IMR-90 (cell line): Measurements from ENCODE around the gene TOE1. TPM values are rescaled to one million over a fixed set of nuclear protein-coding genes. Genes with fewer than 3 reads are reported as not detected.

ENCODE experiments used
- ATAC-seq: fragments of 200-7000 bp; cut with Tn5 transposase; 2 replicates; pipeline ENCODE4 v1.9.1; 2020; ENCODE audit warnings: low read depth, mild to moderate bottlenecking, moderate library complexity
- BruUV-seq: library from RNA; stranded (reverse); fragments of 400-500 nt; replicated peaks from 2 replicates; lab custom pipeline; 2021; lab: Mats Ljungman, UMichigan
- CTCF ChIA-PET: fragments of 300-600 bp; formaldehyde crosslinking; extraction: SDS; loops from one replicate; lab custom pipeline; 2021; ENCODE audit warnings: antibody characterized with exemption; lab: Yijun Ruan, JAX
- POLR2A ChIA-PET: fragments of 300-600 bp; sonication (Branson Sonifier 250); formaldehyde crosslinking; loops from one replicate; lab custom pipeline; 2022; ENCODE audit warnings: antibody characterized with exemption; ENCODE audit not compliant: unreplicated experiment; lab: Charles Lee
- DNase-seq: peaks from one replicate; pipeline ENCODE4 v3.0.0; 2013
- H2AFZ ChIP-seq: replicated peaks from 2 replicates; pipeline ENCODE3; 2013; ENCODE audit warnings: low read length, mild to moderate bottlenecking; ENCODE audit not compliant: poor library complexity
- H2AK5ac ChIP-seq: 2 replicates; pipeline ENCODE4 v1.6.1; 2013; ENCODE audit warnings: low read depth, low read length, inconsistent platforms
- H2AK9ac ChIP-seq: replicated peaks from 2 replicates; pipeline ENCODE3; 2013; ENCODE audit warnings: mild to moderate bottlenecking, low read depth, low read length, moderate library complexity; ENCODE audit not compliant: poor library complexity
- H2BK120ac ChIP-seq: 2 replicates; pipeline ENCODE4 v1.6.1; 2013; ENCODE audit warnings: low read depth, low read length, inconsistent platforms
- H2BK15ac ChIP-seq: 3 replicates; pipeline ENCODE4 v1.6.1; 2013; ENCODE audit warnings: low read depth, low read length, inconsistent platforms
- H2BK20ac ChIP-seq: 2 replicates; pipeline ENCODE4 v1.6.1; 2013; ENCODE audit warnings: low read depth, mild to moderate bottlenecking, inconsistent platforms, low read length, moderate library complexity
- H2BK5ac ChIP-seq: 2 replicates; pipeline ENCODE4 v1.6.1; 2013; ENCODE audit warnings: mild to moderate bottlenecking, low read depth, low read length, inconsistent platforms; ENCODE audit not compliant: poor library complexity, severe bottlenecking
- H3K14ac ChIP-seq: replicated peaks from 2 replicates; pipeline ENCODE4 v1.6.1; 2013; ENCODE audit warnings: low read depth, low read length, inconsistent platforms
- H3K18ac ChIP-seq: 2 replicates; pipeline ENCODE4 v1.6.1; 2013; ENCODE audit warnings: low read depth, low read length, control low read depth
- H3K23ac ChIP-seq: 2 replicates; pipeline ENCODE4 v1.6.1; 2013; ENCODE audit warnings: low read depth, low read length, inconsistent platforms
- H3K27ac ChIP-seq: 2 replicates; pipeline ENCODE4 v1.5.1; 2013; ENCODE audit warnings: mild to moderate bottlenecking, control low read depth, low read length; ENCODE audit not compliant: insufficient read depth
- H3K27me3 ChIP-seq: 2 replicates; pipeline ENCODE4 v1.6.1; 2013; ENCODE audit warnings: low read length; ENCODE audit not compliant: control insufficient read depth, insufficient read depth
- H3K36me3 ChIP-seq: 2 replicates; pipeline ENCODE4 v1.6.1; 2013; ENCODE audit warnings: low read length, mixed read lengths; ENCODE audit not compliant: control insufficient read depth, insufficient read depth
- H3K4ac ChIP-seq: 2 replicates; pipeline ENCODE4 v1.6.1; 2013; ENCODE audit warnings: low read depth, low read length, inconsistent platforms
- H3K4me1 ChIP-seq: 2 replicates; pipeline ENCODE4 v1.6.1; 2013; ENCODE audit warnings: low read length, mixed read lengths; ENCODE audit not compliant: control insufficient read depth, insufficient read depth
- H3K4me2 ChIP-seq: 2 replicates; pipeline ENCODE4 v1.6.1; 2013; ENCODE audit warnings: low read depth, mild to moderate bottlenecking, control low read depth, low read length, moderate library complexity
- H3K4me3 ChIP-seq: 2 replicates; pipeline ENCODE4 v1.5.1; 2013; ENCODE audit warnings: low read depth, mild to moderate bottlenecking, control low read depth, low read length, moderate library complexity; ENCODE audit not compliant: insufficient read depth
- H3K56ac ChIP-seq: 2 replicates; pipeline ENCODE4 v1.6.1; 2013; ENCODE audit warnings: low read length, inconsistent platforms; ENCODE audit not compliant: insufficient read depth; ENCODE audit errors: extremely low read depth
- H3K79me1 ChIP-seq, 2 experiments: 2 replicates each; pipeline ENCODE4 v1.6.1; 2013; ENCODE audit warnings: low read length in 2 of 2, inconsistent platforms in 1 of 2, low read depth in 1 of 2
- H3K9ac ChIP-seq: 2 replicates; pipeline ENCODE4 v1.6.1; 2013; ENCODE audit warnings: low read depth, low read length, control low read depth
- H3K9me1 ChIP-seq: 2 replicates; pipeline ENCODE4 v1.6.1; 2013; ENCODE audit warnings: low read length, inconsistent platforms; ENCODE audit not compliant: insufficient read depth
- H3K9me3 ChIP-seq: 2 replicates; pipeline ENCODE4 v1.6.1; 2013; ENCODE audit warnings: low read length; ENCODE audit not compliant: control insufficient read depth, insufficient read depth
- H4K20me1 ChIP-seq: 2 replicates; pipeline ENCODE4 v1.6.1; 2013; ENCODE audit warnings: low read length, inconsistent platforms; ENCODE audit not compliant: insufficient read depth
- H4K5ac ChIP-seq: 2 replicates; pipeline ENCODE4 v1.6.1; 2013; ENCODE audit warnings: mild to moderate bottlenecking, low read depth, low read length, control low read depth
- H4K8ac ChIP-seq, 2 experiments: 2 replicates each; pipeline ENCODE4 v1.6.1; 2013; ENCODE audit warnings: low read depth in 2 of 2, low read length in 2 of 2, control low read depth in 1 of 2, inconsistent platforms in 1 of 2
- H4K91ac ChIP-seq: 2 replicates; pipeline ENCODE4 v1.6.1; 2013; ENCODE audit warnings: low read depth, low read length, inconsistent platforms; ENCODE audit not compliant: insufficient read depth
- BHLHE40 ChIP-seq: fragments of 150-350 bp; IDR thresholded peaks from 2 replicates; pipeline ENCODE4 v1.6.1; 2016; ENCODE audit warnings: mild to moderate bottlenecking, low read depth, low read length
- CEBPB ChIP-seq: IDR thresholded peaks from 2 replicates; pipeline ENCODE4 v1.6.1; 2012; ENCODE audit warnings: low read depth, low read length, improper control_type of control experiment
- CHD1 ChIP-seq: IDR thresholded peaks from 2 replicates; pipeline ENCODE4 v1.6.1; 2012; ENCODE audit warnings: low read depth, low read length, improper control_type of control experiment
- CTCF ChIP-seq: conservative IDR thresholded peaks from 2 replicates; pipeline ENCODE4 v1.5.1; 2012; ENCODE audit warnings: mild to moderate bottlenecking, low read depth, low read length, improper control_type of control experiment
- FOS ChIP-seq: fragments of 150-350 bp; IDR thresholded peaks from 2 replicates; pipeline ENCODE4 v1.6.1; 2016; ENCODE audit warnings: low read depth, low read length
- MAFK ChIP-seq: IDR thresholded peaks from 2 replicates; pipeline ENCODE4 v1.6.1; 2012; ENCODE audit warnings: low read depth, low read length, improper control_type of control experiment
- MAZ ChIP-seq: IDR thresholded peaks from 2 replicates; pipeline ENCODE4 v1.6.1; 2012; ENCODE audit warnings: low read depth, mild to moderate bottlenecking, low read length, improper control_type of control experiment, moderate library complexity, borderline replicate concordance
- MXI1 ChIP-seq: IDR thresholded peaks from 2 replicates; pipeline ENCODE4 v1.6.1; 2012; ENCODE audit warnings: low read depth, mild to moderate bottlenecking, low read length, moderate library complexity, borderline replicate concordance
- NFE2L2 ChIP-seq: fragments of 150-350 bp; IDR thresholded peaks from 2 replicates; pipeline ENCODE4 v1.6.1; 2016; ENCODE audit warnings: low read depth, mild to moderate bottlenecking, low read length
- POLR2A ChIP-seq: IDR thresholded peaks from 2 replicates; pipeline ENCODE4 v1.6.1; 2012; ENCODE audit warnings: mild to moderate bottlenecking, low read depth, low read length
- RAD21 ChIP-seq: IDR thresholded peaks from 2 replicates; pipeline ENCODE4 v1.6.1; 2012; ENCODE audit warnings: low read length, improper control_type of control experiment
- RFX5 ChIP-seq: IDR thresholded peaks from 2 replicates; pipeline ENCODE4 v1.8.0; 2012; ENCODE audit warnings: low read depth, mild to moderate bottlenecking, low read length, moderate library complexity
- SMC3 ChIP-seq: fragments of 150-350 bp; IDR thresholded peaks from 2 replicates; pipeline ENCODE4 v1.6.1; 2016; ENCODE audit warnings: low read depth, mild to moderate bottlenecking, antibody characterized with exemption, low read length, moderate library complexity
- USF2 ChIP-seq: fragments of 150-350 bp; IDR thresholded peaks from 2 replicates; pipeline ENCODE4 v1.6.1; 2017; ENCODE audit warnings: mild to moderate bottlenecking, antibody characterized with exemption, low read length, low read depth
- WGBS, 2 experiments: methylation state at CpG; one replicate each; pipeline versions ENCODE4 v1.1.5 to v1.1.7; 2013; ENCODE audit warnings: missing lambda C conversion rate in 2 of 2; ENCODE audit not compliant: insufficient read length in 1 of 2; ENCODE audit errors: extremely low coverage in 2 of 2; 5-methylcytosine and 5-hydroxymethylcytosine counted together
- dilution Hi-C: fragments of 300-500 bp; cut with HindIII; formaldehyde crosslinking; loops from one replicate; pipeline ENCODE4 v1.14.3; 2018; ENCODE audit warnings: low sequenced_read_pairs; ENCODE audit not compliant: unreplicated experiment
- in situ Hi-C: fragments of 300-500 bp; cut with MboI; formaldehyde crosslinking; loops from 3 replicates; pipeline ENCODE4 v1.14.3; 2019; ENCODE audit warnings: low sequenced_read_pairs, inconsistent platforms, mixed read lengths
- intact Hi-C: fragments of 100-400 bp; cut with micrococcal nuclease; formaldehyde crosslinking; loops from 2 replicates; pipeline ENCODE4 v1.10.0; 2022
- polyA plus RNA-seq, 3 experiments: library from polyadenylated mRNA; depleted of rRNA; stranded (reverse); fragments of >200 nt; gene quantifications; 2 replicates each; pipeline ENCODE4 v1.2.3, GENCODE V29; 2012; ENCODE audit warnings: low replicate concordance in 1 of 3
- total RNA-seq: library from RNA; depleted of rRNA; stranded (reverse); fragments of >200 nt; gene quantifications from 2 replicates; pipeline ENCODE4 v1.2.3, GENCODE V29; 2012
- TF ChIP-seq, protein P1 (sequence below): fragments of 150-350 bp; IDR thresholded peaks from 2 replicates; pipeline ENCODE4 v1.6.1; 2016; ENCODE audit warnings: low read depth, mild to moderate bottlenecking, low read length, moderate library complexity, borderline replicate concordance

Gene TOE1
- total and polyA plus RNA-seq, 2 of the 4 experiments (the other 2 are of a cell fraction): 15.5 to 18.6 TPM

DNA sequence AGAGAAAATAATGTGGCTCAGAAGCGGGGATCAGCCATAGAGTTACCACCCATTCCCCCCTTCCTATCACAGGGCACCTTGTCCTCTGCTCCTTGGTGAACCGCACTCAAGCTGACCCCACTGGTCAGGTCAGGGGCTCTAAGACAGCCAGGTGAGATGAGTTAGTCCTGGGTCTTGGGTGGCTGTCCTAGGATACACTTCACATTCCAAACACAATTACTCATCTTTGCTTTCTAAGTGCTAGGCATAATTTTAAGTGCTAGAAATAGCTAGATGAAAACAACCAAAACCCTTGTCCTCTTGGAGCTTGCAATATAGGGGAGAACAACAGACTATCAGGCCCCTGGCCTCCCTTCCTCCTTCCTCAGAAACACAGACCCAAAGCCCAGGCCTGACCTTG lies 8.1 kb downstream of the TOE1 start:
- Histone ChIP-seq H4K91ac (no peak overlapping the region), H3K36me3 (peaks cover 18% of the 10 kb centered on the region), H2AK9ac (no peak overlapping the region), H2AFZ (no peak overlapping the region), H3K56ac (no peak overlapping the region), H4K5ac (no peak overlapping the region), H2BK15ac (no peak overlapping the region), H3K4me1 (peaks cover 14% of the 10 kb centered on the region), H4K8ac (peak overlapping the region in 1 of 2 experiments; percentile 13; a peak in 1 of 4 replicates), H3K23ac (peak overlapping the region; percentile 73; the same call in 1 of the 2 replicates), H3K9ac (no peak overlapping the region), H3K4me3 (no peak overlapping the region), H3K4me2 (peak overlapping the region; percentile 28; the same call in 1 of the 2 replicates), H2BK120ac (no peak overlapping the region), H2BK5ac (no peak overlapping the region), H3K14ac (peak overlapping the region; percentile 57; the same call in 1 of the 2 replicates), H3K9me3 (no peaks in the 10 kb centered on the region), H2AK5ac (peak overlapping the region; percentile 70; the same call in 1 of the 2 replicates), H3K4ac (peak overlapping the region; percentile 26), H3K79me1 (peaks cover 0 to 7% of the 10 kb centered on the region in 2 experiments; a peak in 2 of 4 replicates), H3K9me1 (peaks cover 14% of the 10 kb centered on the region), H3K27me3 (no peaks in the 10 kb centered on the region), H2BK20ac (no peak overlapping the region), H3K18ac (peak overlapping the region; percentile 7; the same call in 1 of the 2 replicates), H4K20me1 (no peaks in the 10 kb centered on the region), H3K27ac (no peak overlapping the region)
- POLR2A ChIA-PET: no interaction called here
- intact Hi-C loops (no loop called here), dilution Hi-C loops (no loop called here), in situ Hi-C loops (loop anchor here (5.0 kb wide), 1 partner anchor 144 kb away; the partner anchor contains the start of gene TESK2)
- peak; percentile 28 for DNase-seq
- peak; percentile 67 for ATAC-seq
- no CpG with 5 or more reads among the region's 2 CpGs for WGBS, 2 experiments
- CTCF ChIA-PET: interaction anchor here (0.6 to 1.6 kb wide), 2 partner anchors 12 to 134 kb away, joined by 3 to 4 read pairs; no protein-coding TSS in a partner anchor
- TF ChIP-seq NFE2L2 (no peak), MAFK (no peak), POLR2A (no peak), CEBPB (no peak), CHD1 (no peak), CTCF (no peak), MXI1 (no peak), BHLHE40 (no peak), SMC3 (no peak), RFX5 (no peak), USF2 (no peak), RAD21 (no peak), MAZ (no peak), FOS (no peak)
- TF ChIP-seq, protein P1, sequence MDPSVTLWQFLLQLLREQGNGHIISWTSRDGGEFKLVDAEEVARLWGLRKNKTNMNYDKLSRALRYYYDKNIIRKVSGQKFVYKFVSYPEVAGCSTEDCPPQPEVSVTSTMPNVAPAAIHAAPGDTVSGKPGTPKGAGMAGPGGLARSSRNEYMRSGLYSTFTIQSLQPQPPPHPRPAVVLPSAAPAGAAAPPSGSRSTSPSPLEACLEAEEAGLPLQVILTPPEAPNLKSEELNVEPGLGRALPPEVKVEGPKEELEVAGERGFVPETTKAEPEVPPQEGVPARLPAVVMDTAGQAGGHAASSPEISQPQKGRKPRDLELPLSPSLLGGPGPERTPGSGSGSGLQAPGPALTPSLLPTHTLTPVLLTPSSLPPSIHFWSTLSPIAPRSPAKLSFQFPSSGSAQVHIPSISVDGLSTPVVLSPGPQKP: no peak
- BruUV-seq: no TSS peak
